Right kidney (tissue), 1 donor: ENCODE results near the gene RNF112.
"Not testable (repeated sequence)": the region's sequence is repeated elsewhere in the genome, so short reads cannot be mapped to it uniquely, and the experiment has no call there.

Source experiments
- DNase-seq: peaks from one replicate; pipeline ENCODE4 v3.0.0-alpha.2; 2016

RNF112 gene

GRCh38 chr17:19414396-19415280 lies 3.6 kb downstream of the RNF112 start:
- DNase-seq: no peak

GRCh38 chr17:19415311-19415710 lies 4.3 kb downstream of the RNF112 start:
- DNase-seq: no peak

GRCh38 chr17:19415806-19416775 lies 5.1 kb downstream of the RNF112 start:
- DNase-seq: no peak

- DNase-seq: no peak
These were observed 6.6 kb downstream of the RNF112 start for GRCh38 chr17:19417611-19418010.

- DNase-seq: no peak
These were observed 7.4 kb downstream of the RNF112 start for GRCh38 chr17:19418251-19418992.

- no peak for DNase-seq
These were observed 10.2 kb downstream of the RNF112 start for GRCh38 chr17:19421219-19421618.

GRCh38 chr17:19421926-19422325 lies 10.9 kb downstream of the RNF112 start:
- no peak for DNase-seq

GRCh38 chr17:19424934-19425868 lies 14.2 kb downstream of the RNF112 start:
- no peak for DNase-seq

- DNase-seq: no peak
These were observed 15.6 kb downstream of the RNF112 start for GRCh38 chr17:19426631-19427030.

GRCh38 chr17:19431691-19432090 lies 20.7 kb downstream of the RNF112 start:
- no peak for DNase-seq

GRCh38 chr17:19433255-19433654 lies 22.2 kb downstream of the RNF112 start:
- no peak for DNase-seq

- DNase-seq: no peak
These were observed 22.8 kb downstream of the RNF112 start for GRCh38 chr17:19433727-19434340.

GRCh38 chr17:19440421-19440820 lies 29.4 kb downstream of the RNF112 start:
- no peak for DNase-seq

- not testable (repeated sequence) for DNase-seq
These were observed 30.3 kb downstream of the RNF112 start for GRCh38 chr17:19441288-19441687.

- DNase-seq: no peak
These were observed 31.7 kb downstream of the RNF112 start for GRCh38 chr17:19442731-19443130.

- no peak for DNase-seq
These were observed 32.1 kb downstream of the RNF112 start for GRCh38 chr17:19443148-19443547.

GRCh38 chr17:19445105-19445504 lies 34.1 kb downstream of the RNF112 start:
- no peak for DNase-seq

GRCh38 chr17:19446577-19446976 lies 35.5 kb downstream of the RNF112 start:
- not testable (repeated sequence) for DNase-seq

- peak; percentile 67 for DNase-seq
These were observed 36.1 kb downstream of the RNF112 start for GRCh38 chr17:19447085-19447583.
